ENCODE measurements around the gene ARL14EP. TPM values are rescaled to one million over a fixed set of nuclear protein-coding genes. Genes with fewer than 3 reads are reported as not detected.

The ARL14EP gene
- total RNA-seq, 1 experiment from 2014 or later: 15.3 TPM

DNA sequence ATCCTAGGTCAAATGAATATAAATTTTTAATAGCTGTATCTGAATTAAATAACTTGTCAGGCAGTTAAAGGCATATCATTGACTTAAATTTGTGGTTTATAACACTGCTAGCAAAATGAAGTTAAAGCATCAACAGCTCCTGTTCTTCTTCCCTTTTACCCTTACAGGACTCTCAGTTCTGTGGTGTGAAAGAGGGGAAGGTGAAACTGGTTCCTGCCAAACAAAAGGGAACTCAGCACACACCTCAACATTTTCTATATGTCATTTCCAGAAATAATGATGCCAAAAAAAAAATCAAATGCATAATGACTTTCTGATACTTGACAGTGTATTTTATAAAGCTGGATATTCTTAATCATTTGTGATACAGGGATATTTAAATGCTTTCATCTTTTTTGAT lies 21.2 kb downstream of the ARL14EP start:
- DNase-seq (ENCODE audit: low spot score) (no peak), ATAC-seq (no peak)
- Mint-ChIP-seq H3K9me3 (peaks cover 6% of the 10 kb centered on the region), H3K27ac (no peak overlapping the region), H3K4me3 (no peak overlapping the region), H3K27me3 (ENCODE audit: low read depth) (no peaks in the 10 kb centered on the region), H3K4me1 (no peaks in the 10 kb centered on the region), H3K36me3 (no peaks in the 10 kb centered on the region)
- ChIA-PET CTCF (interaction anchor here (2.8 kb wide), 1 partner anchor 570 kb away, joined by 11 read pairs; no protein-coding TSS in a partner anchor), POLR2A (no interaction called here)
- no peak for TF ChIP-seq SOX15 (CRISPR knock-in tag; IDR thresholded peaks at IDR 0.05)
- TF ChIP-seq, protein P1, sequence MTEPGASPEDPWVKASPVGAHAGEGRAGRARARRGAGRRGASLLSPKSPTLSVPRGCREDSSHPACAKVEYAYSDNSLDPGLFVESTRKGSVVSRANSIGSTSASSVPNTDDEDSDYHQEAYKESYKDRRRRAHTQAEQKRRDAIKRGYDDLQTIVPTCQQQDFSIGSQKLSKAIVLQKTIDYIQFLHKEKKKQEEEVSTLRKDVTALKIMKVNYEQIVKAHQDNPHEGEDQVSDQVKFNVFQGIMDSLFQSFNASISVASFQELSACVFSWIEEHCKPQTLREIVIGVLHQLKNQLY (CRISPR knock-in tag; IDR thresholded peaks at IDR 0.05): no peak
- TF ChIP-seq, protein P2, sequence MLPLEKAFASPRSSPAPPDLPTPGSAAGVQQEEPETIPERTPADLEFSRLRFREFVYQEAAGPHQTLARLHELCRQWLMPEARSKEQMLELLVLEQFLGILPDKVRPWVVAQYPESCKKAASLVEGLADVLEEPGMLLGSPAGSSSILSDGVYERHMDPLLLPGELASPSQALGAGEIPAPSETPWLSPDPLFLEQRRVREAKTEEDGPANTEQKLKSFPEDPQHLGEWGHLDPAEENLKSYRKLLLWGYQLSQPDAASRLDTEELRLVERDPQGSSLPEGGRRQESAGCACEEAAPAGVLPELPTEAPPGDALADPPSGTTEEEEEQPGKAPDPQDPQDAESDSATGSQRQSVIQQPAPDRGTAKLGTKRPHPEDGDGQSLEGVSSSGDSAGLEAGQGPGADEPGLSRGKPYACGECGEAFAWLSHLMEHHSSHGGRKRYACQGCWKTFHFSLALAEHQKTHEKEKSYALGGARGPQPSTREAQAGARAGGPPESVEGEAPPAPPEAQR (CRISPR knock-in tag; IDR thresholded peaks at IDR 0.05): no peak
- TF ChIP-seq CREM (CRISPR knock-in tag; IDR thresholded peaks at IDR 0.05): no peak
- TF ChIP-seq, protein P3, sequence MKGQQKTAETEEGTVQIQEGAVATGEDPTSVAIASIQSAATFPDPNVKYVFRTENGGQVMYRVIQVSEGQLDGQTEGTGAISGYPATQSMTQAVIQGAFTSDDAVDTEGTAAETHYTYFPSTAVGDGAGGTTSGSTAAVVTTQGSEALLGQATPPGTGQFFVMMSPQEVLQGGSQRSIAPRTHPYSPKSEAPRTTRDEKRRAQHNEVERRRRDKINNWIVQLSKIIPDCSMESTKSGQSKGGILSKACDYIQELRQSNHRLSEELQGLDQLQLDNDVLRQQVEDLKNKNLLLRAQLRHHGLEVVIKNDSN (CRISPR knock-in tag; IDR thresholded peaks at IDR 0.05): no peak
- TF ChIP-seq, protein P4, sequence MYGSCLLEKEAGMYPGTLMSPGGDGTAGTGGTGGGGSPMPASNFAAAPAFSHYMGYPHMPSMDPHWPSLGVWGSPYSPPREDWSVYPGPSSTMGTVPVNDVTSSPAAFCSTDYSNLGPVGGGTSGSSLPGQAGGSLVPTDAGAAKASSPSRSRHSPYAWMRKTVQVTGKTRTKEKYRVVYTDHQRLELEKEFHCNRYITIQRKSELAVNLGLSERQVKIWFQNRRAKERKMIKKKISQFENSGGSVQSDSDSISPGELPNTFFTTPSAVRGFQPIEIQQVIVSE (CRISPR knock-in tag; IDR thresholded peaks at IDR 0.05; ENCODE audit: borderline replicate concordance): no peak
- TF ChIP-seq, protein P5, sequence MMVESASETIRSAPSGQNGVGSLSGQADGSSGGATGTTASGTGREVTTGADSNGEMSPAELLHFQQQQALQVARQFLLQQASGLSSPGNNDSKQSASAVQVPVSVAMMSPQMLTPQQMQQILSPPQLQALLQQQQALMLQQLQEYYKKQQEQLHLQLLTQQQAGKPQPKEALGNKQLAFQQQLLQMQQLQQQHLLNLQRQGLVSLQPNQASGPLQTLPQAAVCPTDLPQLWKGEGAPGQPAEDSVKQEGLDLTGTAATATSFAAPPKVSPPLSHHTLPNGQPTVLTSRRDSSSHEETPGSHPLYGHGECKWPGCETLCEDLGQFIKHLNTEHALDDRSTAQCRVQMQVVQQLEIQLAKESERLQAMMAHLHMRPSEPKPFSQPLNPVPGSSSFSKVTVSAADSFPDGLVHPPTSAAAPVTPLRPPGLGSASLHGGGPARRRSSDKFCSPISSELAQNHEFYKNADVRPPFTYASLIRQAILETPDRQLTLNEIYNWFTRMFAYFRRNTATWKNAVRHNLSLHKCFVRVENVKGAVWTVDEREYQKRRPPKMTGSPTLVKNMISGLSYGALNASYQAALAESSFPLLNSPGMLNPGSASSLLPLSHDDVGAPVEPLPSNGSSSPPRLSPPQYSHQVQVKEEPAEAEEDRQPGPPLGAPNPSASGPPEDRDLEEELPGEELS (CRISPR knock-in tag; IDR thresholded peaks at IDR 0.05): no peak
- no peak for TF ChIP-seq SMAD3 (CRISPR knock-in tag; IDR thresholded peaks at IDR 0.05; ENCODE audit: borderline replicate concordance)
- TF ChIP-seq TEAD4 (CRISPR knock-in tag; IDR thresholded peaks at IDR 0.05): no peak
- TF ChIP-seq, protein P6, sequence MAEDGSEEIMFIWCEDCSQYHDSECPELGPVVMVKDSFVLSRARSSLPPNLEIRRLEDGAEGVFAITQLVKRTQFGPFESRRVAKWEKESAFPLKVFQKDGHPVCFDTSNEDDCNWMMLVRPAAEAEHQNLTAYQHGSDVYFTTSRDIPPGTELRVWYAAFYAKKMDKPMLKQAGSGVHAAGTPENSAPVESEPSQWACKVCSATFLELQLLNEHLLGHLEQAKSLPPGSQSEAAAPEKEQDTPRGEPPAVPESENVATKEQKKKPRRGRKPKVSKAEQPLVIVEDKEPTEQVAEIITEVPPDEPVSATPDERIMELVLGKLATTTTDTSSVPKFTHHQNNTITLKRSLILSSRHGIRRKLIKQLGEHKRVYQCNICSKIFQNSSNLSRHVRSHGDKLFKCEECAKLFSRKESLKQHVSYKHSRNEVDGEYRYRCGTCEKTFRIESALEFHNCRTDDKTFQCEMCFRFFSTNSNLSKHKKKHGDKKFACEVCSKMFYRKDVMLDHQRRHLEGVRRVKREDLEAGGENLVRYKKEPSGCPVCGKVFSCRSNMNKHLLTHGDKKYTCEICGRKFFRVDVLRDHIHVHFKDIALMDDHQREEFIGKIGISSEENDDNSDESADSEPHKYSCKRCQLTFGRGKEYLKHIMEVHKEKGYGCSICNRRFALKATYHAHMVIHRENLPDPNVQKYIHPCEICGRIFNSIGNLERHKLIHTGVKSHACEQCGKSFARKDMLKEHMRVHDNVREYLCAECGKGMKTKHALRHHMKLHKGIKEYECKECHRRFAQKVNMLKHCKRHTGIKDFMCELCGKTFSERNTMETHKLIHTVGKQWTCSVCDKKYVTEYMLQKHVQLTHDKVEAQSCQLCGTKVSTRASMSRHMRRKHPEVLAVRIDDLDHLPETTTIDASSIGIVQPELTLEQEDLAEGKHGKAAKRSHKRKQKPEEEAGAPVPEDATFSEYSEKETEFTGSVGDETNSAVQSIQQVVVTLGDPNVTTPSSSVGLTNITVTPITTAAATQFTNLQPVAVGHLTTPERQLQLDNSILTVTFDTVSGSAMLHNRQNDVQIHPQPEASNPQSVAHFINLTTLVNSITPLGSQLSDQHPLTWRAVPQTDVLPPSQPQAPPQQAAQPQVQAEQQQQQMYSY (CRISPR knock-in tag; IDR thresholded peaks at IDR 0.05): no peak
- no peak for TF ChIP-seq ZNF317 (CRISPR knock-in tag; IDR thresholded peaks at IDR 0.05; ENCODE audit: borderline replicate concordance, low read depth)
- TF ChIP-seq, protein P7, sequence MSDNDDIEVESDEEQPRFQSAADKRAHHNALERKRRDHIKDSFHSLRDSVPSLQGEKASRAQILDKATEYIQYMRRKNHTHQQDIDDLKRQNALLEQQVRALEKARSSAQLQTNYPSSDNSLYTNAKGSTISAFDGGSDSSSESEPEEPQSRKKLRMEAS (CRISPR knock-in tag; IDR thresholded peaks at IDR 0.05): no peak
- no peak for TF ChIP-seq FOXP1 (CRISPR knock-in tag; IDR thresholded peaks at IDR 0.05; ENCODE audit: borderline replicate concordance)
- TF ChIP-seq SMAD4 (CRISPR knock-in tag; IDR thresholded peaks at IDR 0.05): no peak
- TF ChIP-seq ATF1 (CRISPR knock-in tag; IDR thresholded peaks at IDR 0.05): no peak
- TF ChIP-seq, protein P8, sequence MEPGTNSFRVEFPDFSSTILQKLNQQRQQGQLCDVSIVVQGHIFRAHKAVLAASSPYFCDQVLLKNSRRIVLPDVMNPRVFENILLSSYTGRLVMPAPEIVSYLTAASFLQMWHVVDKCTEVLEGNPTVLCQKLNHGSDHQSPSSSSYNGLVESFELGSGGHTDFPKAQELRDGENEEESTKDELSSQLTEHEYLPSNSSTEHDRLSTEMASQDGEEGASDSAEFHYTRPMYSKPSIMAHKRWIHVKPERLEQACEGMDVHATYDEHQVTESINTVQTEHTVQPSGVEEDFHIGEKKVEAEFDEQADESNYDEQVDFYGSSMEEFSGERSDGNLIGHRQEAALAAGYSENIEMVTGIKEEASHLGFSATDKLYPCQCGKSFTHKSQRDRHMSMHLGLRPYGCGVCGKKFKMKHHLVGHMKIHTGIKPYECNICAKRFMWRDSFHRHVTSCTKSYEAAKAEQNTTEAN (CRISPR knock-in tag; IDR thresholded peaks at IDR 0.05): no peak
- TF ChIP-seq NR3C1 (CRISPR knock-in tag; conservative IDR thresholded peaks at IDR 0.05; ENCODE audit: low read depth): no peak
- TF ChIP-seq PRRX2 (CRISPR knock-in tag; IDR thresholded peaks at IDR 0.05): no peak

All from WTC11 (cell line).